Upper lobe of left lung (tissue), 4 donors: ENCODE data around the gene ITPKB.

ENCODE experiments used
- CTCF ChIP-seq, 6 experiments: fragments of 450-650 bp in 4 of 6; fragments of 200-600 bp in 2 of 6; sonication (generic) in 2 of 6; IDR thresholded peaks; one replicate each; pipeline ENCODE4 v1.5.1; 2016 to 2019; ENCODE audit warnings: antibody characterized with exemption in 6 of 6
- EP300 ChIP-seq, 4 donors: sonication (generic); formaldehyde crosslinking; IDR thresholded peaks; one replicate each; pipeline ENCODE4 v1.5.1; 2017; ENCODE audit warnings: antibody characterized with exemption in 4 of 4, control low read depth in 2 of 4
- POLR2A ChIP-seq, 4 donors: fragments of 450-650 bp; IDR thresholded peaks; one replicate each; pipeline ENCODE4 v1.5.1; 2016 to 2017; ENCODE audit warnings: antibody characterized with exemption in 4 of 4, mild to moderate bottlenecking in 2 of 4

GRCh38 chr1:226779561-226779960 is 40.5 kb upstream of the ITPKB start:
- TF ChIP-seq CTCF (IDR thresholded peaks at IDR 0.05) (no peak), EP300 (IDR thresholded peaks at IDR 0.05) (no peak), POLR2A (IDR thresholded peaks at IDR 0.05) (no peak)
